HepG2 (cell line): ENCODE results near the gene ZNF74. TPM values are rescaled to one million over a fixed set of nuclear protein-coding genes. Genes with fewer than 3 reads are reported as not detected.
A peak's percentile ranks its signal among the peaks of the same experiment; 100 is the strongest.
"Not testable (repeated sequence)": the region's sequence is repeated elsewhere in the genome, so short reads cannot be mapped to it uniquely, and the experiment has no call there.

Source experiments
- ATAC-seq: fragments of 200-7000 bp; cut with Tn5 transposase; 3 replicates; pipeline ENCODE4 v1.9.1; 2020; ENCODE audit warnings: mild to moderate bottlenecking, moderate library complexity
- BruUV-seq: library from RNA; stranded (reverse); fragments of 400-500 nt; replicated peaks from 2 replicates; lab custom pipeline; 2021; lab: Mats Ljungman, UMichigan
- CTCF ChIA-PET: fragments of 300-600 bp; formaldehyde crosslinking; extraction: SDS; loops from one replicate; lab custom pipeline; 2021; ENCODE audit warnings: low total read pairs, inconsistent platforms, low intra/inter-chr PET ratio; lab: Yijun Ruan, JAX
- POLR2A ChIA-PET: fragments of 350-600 bp; sonication (Branson Sonifier 250); formaldehyde crosslinking; loops from one replicate; lab custom pipeline; 2020; ENCODE audit warnings: antibody characterized with exemption, inconsistent platforms; lab: Yijun Ruan, JAX
- DNase-seq: peaks from one replicate; pipeline ENCODE4 v3.0.0-alpha.2; 2015; ENCODE audit warnings: low spot score
- FAIRE-seq: peaks from 3 replicates; lab custom pipeline; 2011; peaks lifted over from hg19 to GRCh38; lab: Jason Lieb, UNC
- H2AFZ ChIP-seq: one replicate; pipeline ENCODE4 v1.6.1; 2011; ENCODE audit warnings: low read length, inconsistent platforms
- H3K27ac ChIP-seq: fragments of 300-600 bp; 3 replicates; pipeline ENCODE4 v1.8.0; 2011; ENCODE audit warnings: mixed run types, mild to moderate bottlenecking, mixed read lengths, low read length, inconsistent platforms; ENCODE audit not compliant: insufficient read depth; ENCODE audit errors: extremely low read length
- H3K27me3 ChIP-seq, 2 experiments: fragments of 200-600 bp in 1 of 2; 2 replicates in 1 of 2; 3 replicates in 1 of 2; pipeline versions ENCODE4 v1.6.0 to v1.8.0; 2011; ENCODE audit warnings: low read length in 2 of 2, mild to moderate bottlenecking in 2 of 2, moderate library complexity in 2 of 2, inconsistent platforms in 1 of 2; ENCODE audit not compliant: insufficient read depth in 2 of 2, control insufficient read depth in 1 of 2
- H3K36me3 ChIP-seq, 2 experiments: fragments of 200-600 bp in 1 of 2; replicated peaks in 1 of 2; 2 replicates in 1 of 2; 3 replicates in 1 of 2; pipeline versions ENCODE4 v1.5.1 to v1.8.0; 2011; ENCODE audit warnings: low read length in 2 of 2, inconsistent platforms in 1 of 2; ENCODE audit not compliant: insufficient read depth in 2 of 2, control insufficient read depth in 1 of 2
- H3K4me1 ChIP-seq: 2 replicates; pipeline ENCODE4 v1.5.1; 2012; ENCODE audit warnings: low read length, inconsistent platforms; ENCODE audit not compliant: insufficient read depth
- H3K4me2 ChIP-seq: 2 replicates; pipeline ENCODE4 v1.6.0; 2011; ENCODE audit warnings: low read depth, low read length, inconsistent platforms
- H3K4me3 ChIP-seq, 3 experiments: fragments of 200-600 bp in 1 of 3; sonication (generic), shearing (Covaris generic) in 1 of 3; replicated peaks in 1 of 3; 2 replicates each; pipeline ENCODE4 v1.5.1; 2011 to 2016; ENCODE audit warnings: low read length in 3 of 3, inconsistent platforms in 2 of 3, low read depth in 2 of 3, mild to moderate bottlenecking in 2 of 3, control low read depth in 1 of 3, mixed read lengths in 1 of 3; ENCODE audit not compliant: insufficient read depth in 1 of 3
- H3K79me2 ChIP-seq: one replicate; pipeline ENCODE4 v1.6.1; 2011; ENCODE audit warnings: low read length, inconsistent platforms; ENCODE audit not compliant: insufficient read depth
- H3K9ac ChIP-seq: 2 replicates; pipeline ENCODE4 v1.6.0; 2011; ENCODE audit warnings: mild to moderate bottlenecking, low read depth, low read length, inconsistent platforms; ENCODE audit not compliant: insufficient read depth
- H3K9me3 ChIP-seq: 2 replicates; pipeline ENCODE4 v1.5.1; 2012; ENCODE audit warnings: mild to moderate bottlenecking, low read length
- H4K20me1 ChIP-seq: 2 replicates; pipeline ENCODE4 v1.6.0; 2011; ENCODE audit warnings: inconsistent platforms, mild to moderate bottlenecking, low read length, moderate library complexity; ENCODE audit not compliant: insufficient read depth
- ATF7 ChIP-seq, 2 experiments: fragments of 450-650 bp in 1 of 2; sonication (generic) in 1 of 2; formaldehyde crosslinking in 1 of 2; IDR thresholded peaks; 2 replicates each; pipeline versions ENCODE4 v1.4.0 to v1.6.1; 2016 to 2020; ENCODE audit warnings: antibody characterized with exemption in 1 of 2, mild to moderate bottlenecking in 1 of 2, missing genetic modification reagents in 1 of 2
- CENPT ChIP-seq: sonication (generic); formaldehyde crosslinking; IDR thresholded peaks from 2 replicates; pipeline ENCODE4 v1.8.0; 2022; ENCODE audit warnings: low read depth, mild to moderate bottlenecking, moderate library complexity, missing genetic modification reagents
- GTF3A ChIP-seq: sonication (generic); formaldehyde crosslinking; conservative IDR thresholded peaks from 2 replicates; pipeline ENCODE4 v1.4.0; 2020; ENCODE audit warnings: mild to moderate bottlenecking, missing genetic modification reagents
- TBX3 ChIP-seq: fragments of 450-650 bp; IDR thresholded peaks from 2 replicates; pipeline ENCODE4 v1.6.1; 2017; ENCODE audit warnings: antibody characterized with exemption, mild to moderate bottlenecking, inconsistent platforms, borderline replicate concordance
- TERF1 ChIP-seq: sonication (generic); formaldehyde crosslinking; IDR thresholded peaks from 2 replicates; pipeline ENCODE4 v1.8.0; 2022; ENCODE audit warnings: mild to moderate bottlenecking, missing genetic modification reagents, moderate library complexity
- YEATS2 ChIP-seq: sonication (generic); formaldehyde crosslinking; IDR thresholded peaks from 2 replicates; pipeline ENCODE4 v1.4.0; 2020; ENCODE audit warnings: missing genetic modification reagents, borderline replicate concordance
- ZMYM3 ChIP-seq: sonication (generic); formaldehyde crosslinking; IDR thresholded peaks from 2 replicates; pipeline ENCODE4 v1.5.1; 2020; ENCODE audit warnings: mild to moderate bottlenecking, missing genetic modification reagents
- ZNF329 ChIP-seq: sonication (generic); formaldehyde crosslinking; IDR thresholded peaks from 2 replicates; pipeline ENCODE4 v1.9.0; 2021; ENCODE audit warnings: low read depth, mild to moderate bottlenecking, missing genetic modification reagents
- WGBS: methylation state at CpG from one replicate; pipeline ENCODE4 v1.1.6; 2017; ENCODE audit warnings: low lambda C conversion rate; 5-methylcytosine and 5-hydroxymethylcytosine counted together
- in situ Hi-C: cut with HindIII; loops from 2 replicates; pipeline ENCODE4 v1.10.0; 2017; ENCODE audit warnings: low pct_unique_long_range_greater_than_20kb; ENCODE audit not compliant: extremely low pct_ligation_motif_present
- intact Hi-C: fragments of 100-400 bp; cut with micrococcal nuclease; formaldehyde crosslinking; loops from one replicate; pipeline ENCODE4 v1.10.0; 2022; ENCODE audit not compliant: unreplicated experiment
- polyA plus RNA-seq, 8 experiments: library from polyadenylated mRNA; depleted of rRNA in 3 of 8; stranded (reverse) in 7 of 8; unstranded in 1 of 8; fragments of >200 nt; fragmentation: Illumina TruSeq in 4 of 8; extraction: Trizol in 4 of 8; gene quantifications; 2 replicates each; pipeline versions ENCODE4 v1.2.1 to v1.2.3, GENCODE V29; 2011 to 2016; ENCODE audit warnings: low read depth in 4 of 8, missing spikeins in 1 of 8, mixed read lengths in 1 of 8; ENCODE audit not compliant: insufficient read depth in 1 of 8
- total RNA-seq, 5 experiments: library from RNA; depleted of rRNA; stranded (reverse); fragments of >200 nt; fragmentation: Illumina TruSeq; extraction: Trizol; gene quantifications; 2 replicates each; pipeline ENCODE4 v1.2.3, GENCODE V29; 2016; ENCODE audit warnings: low read depth in 1 of 5

ZNF74 gene
- total and polyA plus RNA-seq, 2 of the 13 experiments (the other 11 are each of a cell fraction or from before 2014, with no cell fraction given): 6.3 to 9.1 TPM

GRCh38 chr22:20354238-20354975 lies 39.5 kb upstream of the ZNF74 start:
- DNase-seq (no peak), ATAC-seq (no peak), FAIRE-seq (no peak)
- Histone ChIP-seq H3K79me2 (no peaks in the 10 kb centered on the region), H3K4me1 (no peaks in the 10 kb centered on the region), H3K27me3 (no peaks in the 10 kb centered on the region), H3K9ac (no peak overlapping the region), H3K4me2 (no peak overlapping the region), H3K4me3 (no peak overlapping the region), H3K36me3 (no peaks in the 10 kb centered on the region), H2AFZ (no peak overlapping the region), H4K20me1 (no peaks in the 10 kb centered on the region), H3K9me3 (no peaks in the 10 kb centered on the region; the same call in 1 of the 2 replicates), H3K27ac (no peak overlapping the region)
- in situ Hi-C loops (no loop called here), intact Hi-C loops (no loop called here)
- 89% methylated on average over 81 of the region's 81 CpGs for WGBS
- BruUV-seq: no TSS peak
- ChIA-PET CTCF (no interaction called here), POLR2A (no interaction called here)
- TF ChIP-seq ZNF329 (CRISPR knock-in tag) (no peak), ATF7 (IDR thresholded peaks at IDR 0.05) (peak; percentile 38; the same call in 1 of the 2 replicates), ATF7 (CRISPR knock-in tag; IDR thresholded peaks at IDR 0.05) (no peak), GTF3A (CRISPR knock-in tag) (no peak), CENPT (CRISPR knock-in tag) (no peak), TBX3 (peak; percentile 42; the same call in 1 of the 2 replicates), TERF1 (CRISPR knock-in tag) (no peak), ZMYM3 (no peak), YEATS2 (CRISPR knock-in tag) (no peak)

GRCh38 chr22:20355939-20356636 lies 37.9 kb upstream of the ZNF74 start:
- CTCF ChIA-PET: not testable (repeated sequence)
- WGBS: 95% methylated on average over 97 of the region's 98 CpGs

GRCh38 chr22:20356906-20357305 lies 37.0 kb upstream of the ZNF74 start:
- DNase-seq, BruUV-seq, H3K79me2 ChIP-seq, CTCF ChIA-PET, H2AFZ ChIP-seq, H4K20me1 ChIP-seq, H3K27ac ChIP-seq, POLR2A ChIA-PET, in situ Hi-C loops, H3K27me3 ChIP-seq, H3K4me1 ChIP-seq, H3K36me3 ChIP-seq, ATAC-seq, H3K9me3 ChIP-seq, H3K4me3 ChIP-seq, FAIRE-seq, intact Hi-C loops, H3K9ac ChIP-seq, H3K4me2 ChIP-seq: not testable (repeated sequence)
- WGBS: 95% methylated on average over 66 of the region's 66 CpGs

More at GRCh38 chr22:20355939-20356636, 37.9 kb upstream of the ZNF74 start:
- H3K27ac ChIP-seq, ATAC-seq, H4K20me1 ChIP-seq, POLR2A ChIA-PET, H3K4me3 ChIP-seq, H3K4me2 ChIP-seq, DNase-seq, H3K9me3 ChIP-seq, H3K9ac ChIP-seq, BruUV-seq, FAIRE-seq, in situ Hi-C loops, H3K36me3 ChIP-seq, H3K79me2 ChIP-seq, H3K4me1 ChIP-seq, intact Hi-C loops, H3K27me3 ChIP-seq, H2AFZ ChIP-seq: not testable (repeated sequence)
